GM19468 (cell line): ENCODE results near the gene GOLGA5.
"Not testable (repeated sequence)": the region's sequence is repeated elsewhere in the genome, so short reads cannot be mapped to it uniquely, and the experiment has no call there.

Experiments
- ATAC-seq: cut with Tn5 transposase; IDR thresholded peaks from one replicate; pipeline ENCODE4 v1.9.1; 2021; ENCODE audit warnings: mild to moderate bottlenecking, moderate library complexity, moderate number of reproducible peaks; ENCODE audit not compliant: unreplicated experiment; ENCODE audit errors: extremely low read depth

The GOLGA5 gene

DNA sequence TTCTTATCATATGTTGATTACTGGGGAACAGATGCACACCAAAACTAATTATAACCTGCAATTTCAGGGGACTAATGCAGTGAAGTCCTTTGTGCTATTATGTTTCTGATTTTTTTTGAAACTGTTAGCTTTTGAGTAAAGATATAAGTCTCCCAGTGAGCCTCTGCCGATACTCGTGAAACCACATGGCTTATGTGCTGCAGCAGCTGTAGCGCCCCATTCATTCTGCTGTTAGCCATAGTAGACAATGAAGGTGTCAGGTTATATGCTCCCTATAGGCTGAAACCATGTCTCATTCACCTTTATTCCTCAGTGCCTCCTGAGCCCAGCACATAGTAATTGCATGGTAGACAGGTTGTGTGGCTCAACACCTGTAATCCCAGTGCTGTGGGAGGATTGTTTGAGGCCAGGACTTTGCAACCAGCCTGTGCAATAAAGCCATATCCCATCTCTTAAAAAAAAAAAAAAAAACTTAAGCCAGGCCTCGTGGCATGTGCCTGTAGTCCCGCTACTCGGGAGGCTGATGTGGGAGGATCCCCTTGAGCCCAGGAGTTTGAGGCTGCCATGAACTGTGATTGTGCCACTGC is 25.0 kb downstream of the GOLGA5 start:
- no peak for ATAC-seq

DNA sequence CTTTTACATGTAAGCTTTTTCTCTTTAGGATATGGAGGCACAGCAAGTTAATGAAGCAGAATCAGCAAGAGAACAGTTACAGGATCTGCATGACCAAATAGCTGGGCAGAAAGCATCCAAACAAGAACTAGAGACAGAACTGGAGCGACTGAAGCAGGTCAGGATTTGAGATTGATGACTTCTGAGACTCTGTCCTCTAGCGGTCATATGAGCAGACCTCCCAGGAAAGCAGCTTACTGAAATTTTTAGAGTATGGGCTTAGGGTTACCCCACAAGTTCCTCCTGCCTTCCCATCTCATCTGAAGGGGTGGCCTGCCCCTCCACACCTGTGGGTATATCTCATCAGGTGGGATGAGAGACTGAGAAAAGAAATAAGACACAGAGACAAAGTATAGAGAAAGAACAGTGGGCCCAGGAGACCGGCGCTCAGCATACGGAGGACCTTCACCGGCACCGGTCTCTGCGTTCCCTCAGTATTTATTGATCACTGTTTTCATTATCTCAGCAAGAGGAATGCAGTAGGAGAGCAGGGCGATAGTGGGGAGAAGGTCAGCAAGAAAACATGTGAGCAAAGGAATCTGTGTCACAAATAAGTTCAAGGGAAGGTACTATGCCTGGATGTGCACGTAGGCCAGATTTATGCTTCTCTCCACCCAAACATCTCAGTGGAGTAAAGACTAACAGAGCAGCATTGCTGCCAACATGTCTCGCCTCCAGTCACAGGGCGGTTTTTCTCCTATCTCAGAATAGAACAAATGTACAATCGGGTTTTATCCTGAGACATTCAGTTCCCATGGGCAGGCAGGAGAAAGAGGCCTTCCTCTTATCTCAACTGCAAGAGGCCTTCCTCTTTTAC is 25.8 kb downstream of the GOLGA5 start:
- not testable (repeated sequence) for ATAC-seq

DNA sequence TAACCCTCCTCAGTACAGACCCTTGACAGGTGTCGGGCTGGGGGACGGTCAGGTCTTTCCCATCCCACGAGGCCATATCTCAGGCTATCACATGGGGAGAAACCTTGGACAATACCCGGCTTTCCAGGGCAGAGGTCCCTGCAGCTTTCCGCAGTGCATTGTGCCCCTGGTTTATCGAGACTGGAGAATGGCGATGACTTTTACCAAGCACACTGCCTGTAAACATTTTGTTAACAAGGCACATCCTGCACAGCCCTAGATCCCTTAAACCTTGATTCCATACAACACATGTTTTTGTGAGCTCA is 26.4 kb downstream of the GOLGA5 start:
- not testable (repeated sequence) for ATAC-seq

DNA sequence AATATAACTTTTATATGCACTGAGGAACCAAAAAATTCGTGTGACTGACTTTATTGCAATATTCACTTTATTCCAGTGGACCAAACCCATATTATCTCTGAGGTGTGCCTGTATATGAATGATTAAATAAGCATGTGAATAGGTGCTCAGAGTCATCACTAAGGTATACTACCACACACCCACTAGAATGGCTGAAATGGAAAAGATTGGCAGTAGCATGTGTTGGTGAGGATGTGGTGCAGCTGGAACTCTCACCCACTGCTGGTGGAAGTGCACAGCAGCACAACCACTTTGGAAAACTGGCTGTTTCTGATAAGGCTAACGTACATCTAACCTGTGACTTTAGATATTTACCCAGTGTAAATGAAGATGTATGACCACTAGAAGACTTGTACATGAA is 36.8 kb downstream of the GOLGA5 start:
- no peak for ATAC-seq

DNA sequence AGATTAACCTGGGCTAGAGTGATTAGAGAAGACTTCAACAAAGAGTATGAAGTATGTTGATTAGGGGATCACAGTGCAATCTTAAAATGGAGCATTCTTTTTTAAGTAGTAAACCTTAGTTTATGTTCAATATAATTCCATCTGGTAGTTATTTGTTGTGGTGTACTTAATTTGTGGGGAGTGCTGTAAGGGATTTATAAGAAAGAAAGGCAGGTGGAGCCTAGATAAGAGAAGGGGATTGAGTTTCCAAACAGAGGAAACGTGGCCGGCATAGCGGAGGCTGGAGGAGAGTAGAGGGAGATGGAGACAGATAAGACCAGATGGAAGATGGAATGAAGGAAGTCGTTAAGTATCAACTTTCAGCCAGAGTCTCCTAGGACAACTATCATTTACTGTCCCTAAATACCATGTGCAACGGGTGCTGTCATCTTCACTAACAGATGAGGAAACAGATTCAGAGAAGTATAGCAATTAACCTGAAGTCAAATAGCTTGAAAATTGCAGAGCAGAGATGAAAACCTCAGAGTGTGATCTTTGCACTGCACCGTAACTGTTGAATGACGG is 38.1 kb downstream of the GOLGA5 start:
- no peak for ATAC-seq

DNA sequence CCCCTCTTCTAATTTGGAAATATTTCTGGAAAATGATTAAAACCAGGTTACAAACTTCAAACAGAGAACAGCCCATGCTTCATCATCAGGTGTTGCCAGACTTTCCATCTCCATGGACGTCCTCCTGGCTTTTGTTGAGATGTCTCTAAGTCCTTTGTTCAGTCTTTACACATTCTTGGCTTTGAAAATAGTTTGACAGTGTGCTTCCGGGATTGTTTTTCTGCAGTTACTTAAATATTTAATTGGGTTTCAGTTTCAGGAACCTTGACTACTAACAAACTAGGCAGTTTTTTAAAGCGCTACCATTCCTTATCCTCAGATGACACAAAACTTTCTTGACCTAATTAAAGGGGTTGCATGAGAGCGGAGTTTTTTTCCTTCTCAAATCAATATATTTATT is 47.8 kb downstream of the GOLGA5 start:
- ATAC-seq, result no peak

DNA sequence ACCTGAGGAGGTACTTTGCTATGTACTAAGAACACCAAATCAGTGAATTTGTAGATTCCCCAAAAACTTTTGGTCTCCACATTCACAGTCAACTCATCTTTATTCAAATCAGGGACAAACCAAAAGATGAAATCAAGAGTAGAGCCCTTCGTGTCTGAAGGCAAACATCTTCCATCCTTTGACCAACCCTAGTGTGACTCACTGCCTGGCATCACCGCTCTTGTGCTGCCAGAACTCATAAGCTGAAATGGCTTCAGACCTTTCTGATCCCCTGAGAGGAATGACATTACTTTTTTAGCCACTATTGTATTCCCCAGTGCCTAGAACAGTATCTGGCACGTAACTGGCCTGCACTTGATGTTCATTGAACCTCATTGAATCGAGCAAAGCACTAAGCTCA is 50.1 kb downstream of the GOLGA5 start:
- no peak for ATAC-seq

DNA sequence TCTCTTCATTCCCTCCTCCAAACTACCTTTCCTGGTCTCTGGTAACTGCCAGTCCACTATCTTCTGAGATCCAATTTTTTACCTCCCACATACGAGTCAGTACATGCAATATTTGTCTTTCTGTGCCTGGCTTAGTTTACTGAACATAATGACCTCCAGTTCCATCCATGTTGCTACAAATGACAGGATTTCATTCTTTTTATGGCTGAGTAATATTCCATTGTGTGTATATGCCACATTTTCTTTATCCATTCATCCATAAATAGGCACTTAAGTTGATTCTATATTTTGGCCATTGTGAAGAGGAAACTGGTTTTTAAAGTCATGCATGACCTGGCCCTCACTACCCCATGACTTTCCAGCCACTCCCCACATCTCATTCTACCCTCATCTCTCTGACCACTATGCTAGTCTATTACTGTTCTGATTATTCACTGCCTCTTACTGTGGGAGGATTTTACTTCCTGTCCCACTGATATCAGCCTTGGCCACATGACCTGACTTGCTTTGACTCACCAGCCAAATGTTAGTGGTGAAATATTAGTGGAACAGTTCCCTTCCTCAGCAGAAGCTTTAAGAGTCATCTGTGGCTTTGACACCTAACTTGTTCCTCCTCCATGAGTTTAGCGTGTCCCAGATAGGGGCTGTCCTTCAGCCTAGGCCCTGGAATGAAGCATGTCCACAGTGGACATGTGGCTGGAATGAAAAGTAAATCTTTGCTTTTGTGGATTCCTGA is 52.2 kb downstream of the GOLGA5 start:
- peak; percentile 36 for ATAC-seq

DNA sequence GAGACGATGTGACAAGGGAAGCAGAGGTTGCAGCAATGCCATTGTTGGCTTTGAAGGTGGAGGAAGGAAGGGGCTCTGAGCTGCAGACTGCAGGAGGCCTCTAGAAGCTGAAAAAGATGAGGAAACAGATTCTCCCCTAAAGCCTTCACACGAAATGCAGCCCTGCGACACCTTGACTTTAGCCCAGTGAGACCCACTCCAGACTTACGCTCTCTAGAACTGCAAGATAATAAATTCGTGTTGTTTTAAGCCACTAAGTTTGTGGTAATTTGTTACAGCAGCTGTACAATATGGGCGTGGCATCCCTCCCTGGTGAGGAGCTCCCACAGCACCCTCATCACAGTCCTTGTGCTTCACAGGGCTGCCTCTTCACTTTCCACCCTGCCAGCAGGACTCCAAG is 53.2 kb downstream of the GOLGA5 start:
- ATAC-seq, result no peak

DNA sequence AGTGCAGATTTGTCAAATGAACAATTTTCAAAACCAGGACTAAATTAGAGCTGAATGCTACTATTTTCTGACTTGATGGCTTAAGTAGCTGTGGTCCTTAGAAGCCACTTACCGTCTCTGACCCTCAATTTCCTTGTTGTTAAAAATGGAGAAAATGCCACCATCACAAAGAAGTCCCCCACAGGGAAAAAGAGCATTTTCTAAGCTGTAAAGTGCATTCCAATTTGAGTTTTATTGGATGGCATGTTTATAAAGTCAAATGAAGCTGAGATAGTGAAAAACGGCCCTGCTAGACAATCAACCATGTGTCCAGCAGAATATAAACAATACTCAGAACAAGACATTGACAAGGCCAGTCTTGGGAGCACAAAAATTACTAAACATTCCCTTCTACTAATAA is 53.6 kb downstream of the GOLGA5 start:
- no peak for ATAC-seq

DNA sequence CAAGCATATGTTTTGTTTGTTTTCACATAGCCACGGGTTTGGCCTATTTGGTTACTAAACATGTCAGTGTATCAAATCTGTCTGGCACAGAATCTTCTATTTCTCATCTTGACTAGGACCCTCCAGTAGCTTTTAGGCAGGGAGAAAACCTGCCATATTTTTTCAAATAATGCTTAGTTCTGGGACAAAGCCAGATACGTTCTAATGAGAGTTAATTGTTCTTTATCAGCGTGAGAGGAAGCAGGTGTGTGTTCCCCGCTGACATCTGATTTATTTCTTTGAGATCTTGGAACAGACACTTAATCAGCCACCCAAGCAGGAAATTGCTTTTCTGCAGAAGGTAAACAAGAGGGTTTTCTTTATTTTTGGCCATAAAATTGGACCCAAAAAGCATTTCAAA is 54.8 kb downstream of the GOLGA5 start:
- no peak for ATAC-seq

DNA sequence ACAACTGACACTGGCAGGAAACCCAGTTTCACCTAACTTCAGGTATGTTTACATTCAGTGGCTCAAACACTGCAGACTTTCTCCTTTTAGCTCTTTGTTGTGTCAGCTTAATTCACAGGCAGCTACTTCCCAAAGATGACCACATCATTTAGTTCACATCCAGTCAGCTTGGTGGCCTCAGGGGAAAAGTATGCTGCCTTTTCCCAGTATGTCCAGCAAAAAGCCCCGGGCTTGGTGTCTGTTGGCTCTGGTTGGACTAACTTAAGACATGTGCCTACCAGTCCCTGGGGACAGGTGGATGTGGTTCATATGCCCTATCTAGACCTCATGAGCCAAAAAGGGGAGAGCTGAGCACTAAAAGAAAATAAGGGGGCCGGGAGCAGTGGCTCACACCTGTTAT is 56.4 kb downstream of the GOLGA5 start:
- no peak for ATAC-seq

DNA sequence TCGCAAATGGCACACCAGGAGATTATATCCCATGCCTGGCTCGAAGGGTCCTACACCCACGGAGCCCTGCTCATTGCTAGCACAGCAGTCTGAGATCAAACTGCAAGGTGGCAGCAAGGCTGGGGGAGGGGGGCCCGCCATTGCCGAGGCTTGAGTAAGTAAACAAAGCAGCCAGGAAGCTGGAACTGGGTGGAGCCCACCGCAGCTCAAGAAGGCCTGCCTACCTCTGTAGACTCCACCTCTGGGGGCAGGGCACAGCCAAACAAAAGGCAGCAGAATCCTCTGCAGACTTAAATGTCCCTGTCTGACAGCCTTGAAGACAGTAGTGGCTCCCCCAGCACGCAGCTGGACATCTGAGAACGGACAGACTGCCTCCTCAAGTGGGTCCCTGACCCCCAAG is 59.0 kb downstream of the GOLGA5 start:
- not testable (repeated sequence) for ATAC-seq

DNA sequence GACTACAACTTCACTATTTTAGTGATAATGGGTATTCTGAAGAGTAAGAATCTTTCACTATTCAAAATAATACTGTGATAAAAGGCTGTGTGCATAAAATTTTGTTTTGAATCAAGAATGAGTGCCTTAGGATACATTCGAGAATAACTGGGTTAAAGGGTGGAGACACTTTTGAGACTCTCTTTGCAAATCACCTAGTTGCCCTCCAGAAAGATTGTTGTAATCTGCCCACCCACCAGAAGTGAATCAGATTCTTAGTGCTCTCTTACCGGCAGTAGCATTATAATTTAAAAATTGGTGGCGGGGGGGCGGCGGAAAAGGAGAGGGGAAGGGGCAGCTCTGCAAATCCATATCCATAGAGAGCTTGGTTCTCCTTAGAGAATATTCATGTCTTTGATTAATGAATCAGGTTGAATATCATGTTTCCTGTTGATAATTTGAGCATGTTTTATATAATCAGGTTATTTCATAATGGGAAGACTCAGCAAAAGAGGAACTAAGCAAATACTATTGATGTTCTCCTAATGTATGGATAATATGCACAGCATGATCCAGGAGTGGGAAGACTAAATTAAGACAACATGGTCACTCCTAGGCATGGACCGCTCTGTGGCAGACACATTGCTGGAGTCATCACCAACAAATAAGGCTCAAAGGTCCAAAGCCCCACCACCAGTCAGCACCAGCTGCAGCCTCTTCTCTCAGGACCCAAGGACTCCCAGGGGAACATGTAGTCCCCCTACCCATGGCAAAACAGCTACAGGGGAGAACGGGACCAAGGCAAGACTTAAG is 66.1 kb downstream of the GOLGA5 start:
- no peak for ATAC-seq

DNA sequence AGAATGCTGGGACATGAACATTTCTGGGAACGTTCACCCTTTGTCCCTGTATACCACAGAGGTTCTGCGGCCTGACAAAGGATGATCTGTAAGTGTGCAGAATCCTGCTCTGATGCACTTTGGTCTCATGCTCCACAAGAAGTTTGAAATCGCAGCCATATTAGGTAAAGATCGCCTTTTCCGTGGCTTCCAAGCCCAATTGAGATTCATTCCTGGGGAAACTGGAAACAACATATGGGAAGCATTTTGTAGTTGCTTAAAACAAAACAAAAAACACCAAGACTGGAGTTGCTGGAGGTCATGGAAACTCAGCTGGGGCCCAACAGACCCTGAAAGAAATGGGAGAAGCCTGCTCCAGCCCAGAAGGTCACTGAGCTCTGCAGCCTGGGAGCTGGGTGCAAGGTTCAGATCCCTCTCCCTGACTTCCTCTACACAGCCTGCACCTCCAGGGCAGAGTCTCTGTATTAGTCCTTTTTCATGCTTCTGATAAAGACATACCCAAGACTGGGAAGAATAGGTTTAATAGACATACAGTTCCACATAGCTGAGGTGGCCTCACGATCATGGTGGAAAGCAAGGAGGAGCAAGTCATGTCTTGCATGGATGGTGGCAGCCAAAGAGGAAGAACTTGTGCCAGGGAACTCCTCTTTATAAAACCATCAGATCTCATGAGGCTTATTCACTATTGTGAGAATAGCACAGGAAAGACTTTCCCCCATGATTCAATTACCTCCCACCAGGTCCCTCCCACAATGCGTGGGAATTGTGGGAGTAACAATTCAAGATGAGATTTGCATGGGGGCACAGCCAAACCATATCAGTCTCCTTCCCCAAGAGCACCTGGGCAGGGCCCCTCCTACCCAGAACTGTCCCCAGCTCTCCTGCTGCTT is 68.0 kb downstream of the GOLGA5 start:
- no peak for ATAC-seq

DNA sequence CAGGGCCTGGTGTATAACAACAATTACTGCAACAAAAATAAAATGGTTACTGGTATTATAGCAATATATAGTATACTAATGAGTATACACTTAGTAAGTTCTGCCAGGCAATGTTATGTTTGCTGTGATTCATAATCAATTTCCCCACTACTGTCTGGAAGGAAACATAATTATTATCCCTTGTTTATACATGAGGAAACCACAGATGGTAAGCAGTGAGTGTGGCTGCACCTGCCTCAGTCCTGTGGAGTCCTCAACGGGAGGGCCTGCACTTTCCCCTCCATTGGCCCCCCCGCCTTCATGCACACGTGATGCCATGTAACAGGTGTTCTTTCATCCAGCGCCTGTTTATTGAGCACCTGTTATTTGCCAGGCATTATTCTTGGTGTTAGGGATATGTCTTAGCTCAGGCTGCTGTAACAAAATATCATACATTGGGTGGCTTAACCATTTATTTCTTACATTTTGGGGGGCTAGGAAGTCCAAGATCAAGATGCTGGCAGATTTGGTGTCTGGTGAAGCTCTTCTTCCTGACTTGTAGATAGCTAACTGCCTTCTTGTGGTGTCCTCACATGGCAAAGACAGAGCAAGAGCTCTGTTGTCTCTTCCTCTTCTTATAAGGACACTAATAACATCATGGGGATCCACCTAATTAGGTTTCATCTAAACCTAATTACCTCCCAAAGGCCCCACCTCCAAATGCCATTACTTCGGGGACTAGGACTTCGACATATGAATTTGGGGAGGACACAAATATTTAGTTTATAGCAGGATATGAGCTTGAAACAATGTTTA is 69.4 kb downstream of the GOLGA5 start:
- no peak for ATAC-seq

DNA sequence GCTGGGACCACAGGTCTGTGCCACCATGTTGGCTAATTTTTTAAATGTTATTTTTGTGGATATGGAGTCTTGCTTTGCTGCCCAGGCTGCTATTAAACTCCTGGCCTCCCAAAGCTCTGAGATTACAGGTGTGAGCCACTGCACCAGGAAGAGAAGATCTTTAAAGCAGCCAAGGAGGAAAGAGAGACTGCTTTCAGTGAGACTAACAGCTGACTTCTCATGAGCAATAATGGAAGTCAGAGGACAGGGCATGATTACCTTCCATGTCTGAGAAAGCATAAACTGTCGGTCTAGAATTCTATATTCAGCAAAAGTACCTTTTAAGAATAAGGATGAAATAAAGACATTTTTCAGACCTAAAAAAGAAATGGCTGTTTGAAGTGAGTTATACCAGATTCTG is 71.6 kb downstream of the GOLGA5 start:
- ATAC-seq, result no peak

DNA sequence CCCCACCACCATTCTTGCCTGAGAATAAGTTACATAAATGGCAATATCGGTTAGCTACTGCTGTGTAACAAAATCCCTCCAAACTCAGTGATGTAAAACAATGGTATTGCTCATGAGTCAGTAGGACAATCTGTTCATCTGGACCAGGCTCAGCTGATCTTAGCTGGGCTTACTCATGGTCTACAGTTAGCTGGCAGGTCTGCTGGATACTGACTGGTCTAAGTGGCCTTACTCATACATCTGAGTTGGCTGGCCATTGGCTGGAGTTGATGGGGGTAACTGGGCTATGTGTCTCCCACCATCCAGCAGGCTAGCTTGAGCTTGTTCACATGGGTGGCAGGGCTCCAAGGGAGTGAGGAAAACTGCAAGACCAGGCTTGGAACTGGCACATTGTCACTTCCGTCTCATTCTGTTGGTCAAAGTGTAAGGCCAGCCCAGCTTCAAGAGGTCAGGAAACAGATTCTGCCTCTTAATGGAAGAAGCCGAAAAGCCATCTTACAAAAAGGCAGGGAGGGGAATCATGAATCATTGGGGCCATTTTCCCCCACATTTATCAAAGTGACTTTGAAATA is 72.2 kb downstream of the GOLGA5 start:
- no peak for ATAC-seq
